ENCODE data around the gene HDAC4. TPM values are rescaled to one million over a fixed set of nuclear protein-coding genes. Genes with fewer than 3 reads are reported as not detected.

The HDAC4 gene
- total and polyA plus RNA-seq, 2 donors (not counting 1 experiment from before 2014, with no cell fraction given), result 13.5 to 46.0 TPM

DNA sequence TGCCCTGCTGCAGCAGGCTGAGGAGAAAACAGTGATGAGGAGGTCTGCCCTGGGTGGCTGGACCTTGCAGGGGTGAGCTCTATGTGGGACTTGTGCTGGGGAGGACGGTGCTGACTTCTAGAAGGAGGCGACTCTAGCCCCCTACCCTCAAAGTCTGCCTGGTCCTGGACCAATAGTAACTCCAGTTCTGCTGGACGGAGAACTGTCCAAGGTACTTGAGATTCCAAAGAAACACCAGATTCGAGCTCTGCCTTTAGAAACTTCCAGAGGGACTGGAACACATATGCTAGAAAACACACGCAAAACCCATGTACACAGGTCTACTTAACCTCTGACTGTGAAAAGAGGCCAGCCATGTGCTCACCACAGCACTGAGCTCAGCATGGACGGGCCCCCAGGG lies 292.4 kb downstream of the HDAC4 start:
- no peak overlapping the region for H2AFZ ChIP-seq (ENCODE audit: insufficient read depth, low read depth, low read length, poor library complexity, severe bottlenecking)
- no peaks in the 10 kb centered on the region for H4K20me1 ChIP-seq (ENCODE audit: control insufficient read depth, insufficient read depth, low read length, poor library complexity, severe bottlenecking)
- H3K27ac Mint-ChIP-seq, result no peak overlapping the region
- no peaks in the 10 kb centered on the region for H3K27me3 ChIP-seq (replicated peaks in 1 of 4; ENCODE audit: control extremely low read depth in 1 of 4, control insufficient read depth in 3 of 4, insufficient read depth in 4 of 4, low read length in 3 of 4)
- no peaks in the 10 kb centered on the region for H3K27me3 Mint-ChIP-seq
- no peak overlapping the region for H3K9ac ChIP-seq (ENCODE audit: low read length)
- H3K4me2 ChIP-seq (replicated peaks; ENCODE audit: low read depth, low read length, poor library complexity, severe bottlenecking), result no peak overlapping the region
- DNase-seq (no peak), ATAC-seq (ENCODE audit: low read depth) (no peak)
- no peaks in the 10 kb centered on the region for H3K9me3 ChIP-seq (ENCODE audit: control extremely low read depth in 1 of 3, control insufficient read depth in 2 of 3, insufficient read depth in 1 of 3, low read length in 2 of 3)
- no peak overlapping the region for H3K4me3 ChIP-seq (ENCODE audit: control extremely low read depth in 1 of 5, extremely low read depth in 1 of 5, insufficient read depth in 1 of 5, low read depth in 2 of 5, low read length in 4 of 5)
- peaks cover 0 to 30% of the 10 kb centered on the region in 2 experiments for H3K36me3 ChIP-seq (replicated peaks in 1 of 2; ENCODE audit: control extremely low read depth in 1 of 2, control insufficient read depth in 1 of 2, extremely low read depth in 1 of 2, insufficient read depth in 2 of 2, low read length in 1 of 2)
- WGBS (ENCODE audit: insufficient coverage), result 73% methylated on average over 5 of the region's 6 CpGs
- H3K4me1 Mint-ChIP-seq, result no peaks in the 10 kb centered on the region
- no peak overlapping the region for H3K4me3 Mint-ChIP-seq
- CTCF ChIA-PET, result no interaction called here
- H3K9me3 Mint-ChIP-seq (ENCODE audit: insufficient read depth), result no peaks in the 10 kb centered on the region
- TF ChIP-seq, protein P1, sequence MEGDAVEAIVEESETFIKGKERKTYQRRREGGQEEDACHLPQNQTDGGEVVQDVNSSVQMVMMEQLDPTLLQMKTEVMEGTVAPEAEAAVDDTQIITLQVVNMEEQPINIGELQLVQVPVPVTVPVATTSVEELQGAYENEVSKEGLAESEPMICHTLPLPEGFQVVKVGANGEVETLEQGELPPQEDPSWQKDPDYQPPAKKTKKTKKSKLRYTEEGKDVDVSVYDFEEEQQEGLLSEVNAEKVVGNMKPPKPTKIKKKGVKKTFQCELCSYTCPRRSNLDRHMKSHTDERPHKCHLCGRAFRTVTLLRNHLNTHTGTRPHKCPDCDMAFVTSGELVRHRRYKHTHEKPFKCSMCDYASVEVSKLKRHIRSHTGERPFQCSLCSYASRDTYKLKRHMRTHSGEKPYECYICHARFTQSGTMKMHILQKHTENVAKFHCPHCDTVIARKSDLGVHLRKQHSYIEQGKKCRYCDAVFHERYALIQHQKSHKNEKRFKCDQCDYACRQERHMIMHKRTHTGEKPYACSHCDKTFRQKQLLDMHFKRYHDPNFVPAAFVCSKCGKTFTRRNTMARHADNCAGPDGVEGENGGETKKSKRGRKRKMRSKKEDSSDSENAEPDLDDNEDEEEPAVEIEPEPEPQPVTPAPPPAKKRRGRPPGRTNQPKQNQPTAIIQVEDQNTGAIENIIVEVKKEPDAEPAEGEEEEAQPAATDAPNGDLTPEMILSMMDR (IDR thresholded peaks at IDR 0.05), result no peak
- no peak for TF ChIP-seq EZH2 (IDR thresholded peaks at IDR 0.05; ENCODE audit: borderline replicate concordance, insufficient read depth, low read depth, low read length, poor library complexity, severe bottlenecking)
- H3K79me2 ChIP-seq (ENCODE audit: control insufficient read depth, insufficient read depth, low read length), result no peaks in the 10 kb centered on the region
- H3K27ac ChIP-seq (ENCODE audit: low read length in 2 of 2), result no peak overlapping the region
- H3K4me1 ChIP-seq (ENCODE audit: control insufficient read depth in 2 of 2, insufficient read depth in 2 of 2, low read length in 2 of 2), result no peaks in the 10 kb centered on the region
- intact Hi-C loops (cut with micrococcal nuclease), result no loop called here
- POLR2A ChIA-PET, result no interaction called here

DNA sequence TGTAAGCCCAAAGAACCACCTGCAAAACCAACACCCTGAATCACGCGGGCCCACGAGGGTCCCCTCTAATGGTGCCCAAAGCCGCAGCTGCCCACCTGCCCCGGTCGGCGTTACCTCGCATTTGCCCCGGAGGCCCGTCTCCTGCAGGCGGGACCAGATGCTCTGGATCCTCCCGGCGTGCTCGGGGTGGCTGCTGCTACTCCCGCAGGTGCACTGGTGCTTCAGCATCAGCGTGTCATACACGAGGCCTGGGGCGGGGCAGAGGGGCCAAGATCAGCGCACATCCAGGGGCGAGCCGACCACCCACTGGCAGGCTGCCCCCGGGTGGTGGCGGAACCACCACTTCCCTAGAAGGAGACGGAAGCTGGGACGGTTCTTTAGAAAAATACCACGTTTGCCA lies 292.9 kb downstream of the HDAC4 start:
- H3K27me3 ChIP-seq (replicated peaks in 1 of 4; ENCODE audit: control extremely low read depth in 1 of 4, control insufficient read depth in 3 of 4, insufficient read depth in 4 of 4, low read length in 3 of 4), result no peaks in the 10 kb centered on the region
- POLR2A ChIA-PET, result no interaction called here
- no peaks in the 10 kb centered on the region for H4K20me1 ChIP-seq (ENCODE audit: control insufficient read depth, insufficient read depth, low read length, poor library complexity, severe bottlenecking)
- ATAC-seq (ENCODE audit: low read depth) (no peak), DNase-seq (no peak)
- Mint-ChIP-seq H3K9me3 (ENCODE audit: insufficient read depth) (no peaks in the 10 kb centered on the region), H3K27ac (no peak overlapping the region), H3K27me3 (no peaks in the 10 kb centered on the region), H3K4me1 (no peaks in the 10 kb centered on the region), H3K4me3 (no peak overlapping the region)
- no peaks in the 10 kb centered on the region for H3K79me2 ChIP-seq (ENCODE audit: control insufficient read depth, insufficient read depth, low read length)
- no peaks in the 10 kb centered on the region for H3K9me3 ChIP-seq (ENCODE audit: control extremely low read depth in 1 of 3, control insufficient read depth in 2 of 3, insufficient read depth in 1 of 3, low read length in 2 of 3)
- H3K36me3 ChIP-seq (replicated peaks in 1 of 2; ENCODE audit: control extremely low read depth in 1 of 2, control insufficient read depth in 1 of 2, extremely low read depth in 1 of 2, insufficient read depth in 2 of 2, low read length in 1 of 2), result peaks cover 0 to 33% of the 10 kb centered on the region in 2 experiments
- CTCF ChIA-PET, result no interaction called here
- TF ChIP-seq, protein P1 (IDR thresholded peaks at IDR 0.05), result no peak
- TF ChIP-seq EZH2 (IDR thresholded peaks at IDR 0.05; ENCODE audit: borderline replicate concordance, insufficient read depth, low read depth, low read length, poor library complexity, severe bottlenecking), result no peak
- no peak overlapping the region for H3K27ac ChIP-seq (ENCODE audit: low read length in 2 of 2)
- H3K4me2 ChIP-seq (replicated peaks; ENCODE audit: low read depth, low read length, poor library complexity, severe bottlenecking), result no peak overlapping the region
- H3K4me3 ChIP-seq (ENCODE audit: control extremely low read depth in 1 of 5, extremely low read depth in 1 of 5, insufficient read depth in 1 of 5, low read depth in 2 of 5, low read length in 4 of 5), result no peak overlapping the region
- H3K9ac ChIP-seq (ENCODE audit: low read length), result no peak overlapping the region
- intact Hi-C loops (cut with micrococcal nuclease), result no loop called here
- WGBS (ENCODE audit: insufficient coverage), result 96% methylated on average over 26 of the region's 26 CpGs
- no peaks in the 10 kb centered on the region for H3K4me1 ChIP-seq (ENCODE audit: control insufficient read depth in 2 of 2, insufficient read depth in 2 of 2, low read length in 2 of 2)
- no peak overlapping the region for H2AFZ ChIP-seq (ENCODE audit: insufficient read depth, low read depth, low read length, poor library complexity, severe bottlenecking)
